ENCODE data around the gene C6orf52. TPM values are rescaled to one million over a fixed set of nuclear protein-coding genes. Genes with fewer than 3 reads are reported as not detected.

Gene C6orf52
- total and polyA plus RNA-seq, 2 donors (not counting 3 experiments of a cell fraction or from before 2014, with no cell fraction given), result 0.54 TPM; not detected in 1

DNA sequence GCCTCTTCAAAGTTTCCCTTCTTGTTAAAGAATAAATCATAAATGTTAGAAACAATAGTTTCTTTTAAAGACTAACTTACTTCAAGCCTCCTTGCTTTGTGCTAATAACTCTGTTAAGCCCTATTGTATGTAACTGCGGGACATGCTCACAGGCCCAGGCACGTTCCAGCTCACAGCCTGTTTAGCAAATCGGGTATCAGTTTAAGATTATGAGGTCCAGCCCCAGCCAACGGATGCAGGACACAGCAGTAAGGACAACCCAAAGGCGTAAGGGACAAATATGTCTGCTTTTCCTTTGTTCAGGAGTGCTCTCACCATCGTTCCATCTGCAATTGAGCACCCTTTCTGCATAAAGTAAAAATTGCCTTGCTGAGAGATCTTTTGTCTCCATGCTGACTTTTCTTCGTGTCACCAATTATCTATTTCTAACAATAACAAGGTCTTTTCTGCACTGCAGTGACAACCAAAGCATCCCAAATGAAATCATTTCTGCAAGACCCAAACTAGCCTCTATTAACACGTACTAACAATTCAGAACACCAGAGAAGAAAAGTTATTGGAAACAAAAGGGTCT, 1.4 kb downstream of the C6orf52 start:
- H2AFZ ChIP-seq (ENCODE audit: low read depth, low read length), result no peak overlapping the region
- H3K4me3 ChIP-seq (replicated peaks in 1 of 3; ENCODE audit: insufficient read depth in 1 of 3, low read depth in 1 of 3, low read length in 3 of 3), result peak overlapping the region in 2 of 3 experiments; percentile 93 to 100
- H3K9ac ChIP-seq (replicated peaks; ENCODE audit: extremely low read depth, insufficient read depth, low read length), result no peak overlapping the region
- H3K9me3 ChIP-seq (replicated peaks; ENCODE audit: control insufficient read depth, insufficient read depth, low read length), result no peaks in the 10 kb centered on the region
- H3K9me1 ChIP-seq (replicated peaks; ENCODE audit: control insufficient read depth, extremely low read depth, insufficient read depth, low read length), result no peaks in the 10 kb centered on the region
- peaks cover 0 to 4% of the 10 kb centered on the region in 2 experiments for H3K27me3 ChIP-seq (ENCODE audit: control insufficient read depth in 2 of 2, insufficient read depth in 2 of 2, low read length in 2 of 2)
- FAIRE-seq (no peak), DNase-seq (ENCODE audit: low read depth, low spot score) (no peak)
- H3K4me1 ChIP-seq (ENCODE audit: control insufficient read depth, extremely low read depth, insufficient read depth, low read length), result peaks cover 19% of the 10 kb centered on the region
- ChIA-PET CTCF (no interaction called here), POLR2A (no interaction called here)
- H4K20me1 ChIP-seq (replicated peaks; ENCODE audit: control insufficient read depth, extremely low read depth, insufficient read depth, low read length), result no peaks in the 10 kb centered on the region
- H3K79me2 ChIP-seq (ENCODE audit: control insufficient read depth, insufficient read depth, low read length), result peaks cover 28% of the 10 kb centered on the region
- intact Hi-C loops (cut with micrococcal nuclease) (loop anchor here (5.0 kb wide), 1 partner anchor 61 kb away; no protein-coding TSS in a partner anchor), dilution Hi-C loops (cut with MboI; ENCODE audit: extremely low pct_ligation_motif_present, low sequenced_read_pairs) (no loop called here)
- H3K27ac ChIP-seq (ENCODE audit: insufficient read depth, low read depth, low read length), result no peak overlapping the region
- no peaks in the 10 kb centered on the region for H3K36me3 ChIP-seq (ENCODE audit: control insufficient read depth in 2 of 2, extremely low read depth in 1 of 2, insufficient read depth in 2 of 2, low read length in 2 of 2)
- H3K4me2 ChIP-seq (ENCODE audit: insufficient read depth, low read length), result peak overlapping the region; percentile 68
- TF ChIP-seq, protein P1, sequence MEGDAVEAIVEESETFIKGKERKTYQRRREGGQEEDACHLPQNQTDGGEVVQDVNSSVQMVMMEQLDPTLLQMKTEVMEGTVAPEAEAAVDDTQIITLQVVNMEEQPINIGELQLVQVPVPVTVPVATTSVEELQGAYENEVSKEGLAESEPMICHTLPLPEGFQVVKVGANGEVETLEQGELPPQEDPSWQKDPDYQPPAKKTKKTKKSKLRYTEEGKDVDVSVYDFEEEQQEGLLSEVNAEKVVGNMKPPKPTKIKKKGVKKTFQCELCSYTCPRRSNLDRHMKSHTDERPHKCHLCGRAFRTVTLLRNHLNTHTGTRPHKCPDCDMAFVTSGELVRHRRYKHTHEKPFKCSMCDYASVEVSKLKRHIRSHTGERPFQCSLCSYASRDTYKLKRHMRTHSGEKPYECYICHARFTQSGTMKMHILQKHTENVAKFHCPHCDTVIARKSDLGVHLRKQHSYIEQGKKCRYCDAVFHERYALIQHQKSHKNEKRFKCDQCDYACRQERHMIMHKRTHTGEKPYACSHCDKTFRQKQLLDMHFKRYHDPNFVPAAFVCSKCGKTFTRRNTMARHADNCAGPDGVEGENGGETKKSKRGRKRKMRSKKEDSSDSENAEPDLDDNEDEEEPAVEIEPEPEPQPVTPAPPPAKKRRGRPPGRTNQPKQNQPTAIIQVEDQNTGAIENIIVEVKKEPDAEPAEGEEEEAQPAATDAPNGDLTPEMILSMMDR (IDR thresholded peaks at IDR 0.05; ENCODE audit: extremely low read depth in 1 of 2, insufficient read depth in 1 of 2, low read depth in 1 of 2, low read length in 2 of 2), result no peak
- TF ChIP-seq MAX (IDR thresholded peaks at IDR 0.05; ENCODE audit: insufficient read depth, insufficient read length), result no peak
- no peak for TF ChIP-seq POLR2A (IDR thresholded peaks at IDR 0.05; ENCODE audit: low read depth, low read length)
- no peak for TF ChIP-seq MYC (IDR thresholded peaks at IDR 0.05; ENCODE audit: low read depth, low read length)
- TF ChIP-seq POLR2AphosphoS5 (IDR thresholded peaks at IDR 0.05; ENCODE audit: insufficient read depth, low read depth, low read length), result no peak
- no peak for TF ChIP-seq EZH2 (IDR thresholded peaks at IDR 0.05; ENCODE audit: borderline replicate concordance, low read depth, low read length, severe bottlenecking)
- TF ChIP-seq JUN (IDR thresholded peaks at IDR 0.05; ENCODE audit: borderline replicate concordance, insufficient read depth, insufficient read length, low read depth), result no peak
- TF ChIP-seq GATA2 (IDR thresholded peaks at IDR 0.05; ENCODE audit: insufficient read depth, insufficient read length, low read depth, low read length), result no peak
- TF ChIP-seq FOS (IDR thresholded peaks at IDR 0.05; ENCODE audit: borderline replicate concordance, insufficient read depth, low read length), result no peak
- BruUV-seq (replicated peaks), result no TSS peak

All from endothelial cell of umbilical vein (primary cell).